GM23338 (cell line): ENCODE data around the gene ZNF619. TPM values are rescaled to one million over a fixed set of nuclear protein-coding genes. Genes with fewer than 3 reads are reported as not detected.

Source experiments
- CREB1 ChIP-seq: fragments of 250-450 bp; sonication (Bioruptor Pico); IDR thresholded peaks from 2 replicates; pipeline ENCODE4 v1.5.0; 2020; ENCODE audit warnings: low read depth, mild to moderate bottlenecking, moderate library complexity
- CTCF ChIP-seq, 2 experiments: fragments of 200-600 bp in 1 of 2; sonication (generic) in 1 of 2; conservative IDR thresholded peaks; 2 replicates each; pipeline versions ENCODE4 v1.5.1 to v1.6.1; 2016 to 2017; ENCODE audit warnings: antibody characterized with exemption in 2 of 2, low read depth in 2 of 2, mild to moderate bottlenecking in 2 of 2, moderate library complexity in 1 of 2
- ETS1 ChIP-seq: IDR thresholded peaks from 2 replicates; pipeline ENCODE4 v1.6.1; 2016; ENCODE audit warnings: antibody characterized with exemption
- EZH2 ChIP-seq: fragments of 200-600 bp; sonication (generic); IDR thresholded peaks from one replicate; pipeline ENCODE4 v1.8.0; 2017; ENCODE audit warnings: antibody characterized with exemption, mild to moderate bottlenecking, low read depth; ENCODE audit not compliant: unreplicated experiment
- EZH2phosphoT487 ChIP-seq: fragments of 200-600 bp; sonication (generic); IDR thresholded peaks from one replicate; pipeline ENCODE4 v1.8.1; 2018; ENCODE audit warnings: antibody characterized with exemption; ENCODE audit not compliant: unreplicated experiment
- JUNB ChIP-seq: IDR thresholded peaks from one replicate; pipeline ENCODE4 v1.6.1; 2016; ENCODE audit warnings: antibody characterized with exemption; ENCODE audit not compliant: unreplicated experiment
- NANOG ChIP-seq: IDR thresholded peaks from 2 replicates; pipeline ENCODE4 v1.6.1; 2016; ENCODE audit warnings: antibody characterized with exemption, borderline replicate concordance
- POLR2AphosphoS5 ChIP-seq: IDR thresholded peaks from 2 replicates; pipeline ENCODE4 v1.6.1; 2016; ENCODE audit warnings: antibody characterized with exemption, low read depth
- STAT1 ChIP-seq: IDR thresholded peaks from one replicate; pipeline ENCODE4 v1.6.1; 2016; ENCODE audit warnings: antibody characterized with exemption; ENCODE audit not compliant: unreplicated experiment
- ZNF114 ChIP-seq: fragments of 250-450 bp; sonication (Bioruptor Pico); IDR thresholded peaks from 2 replicates; pipeline ENCODE4 v1.5.0; 2020; ENCODE audit warnings: mild to moderate bottlenecking, moderate library complexity
- ZNF331 ChIP-seq: fragments of 250-450 bp; sonication (Bioruptor Pico); IDR thresholded peaks from 2 replicates; pipeline ENCODE4 v1.5.0; 2020; ENCODE audit warnings: low read depth, mild to moderate bottlenecking, moderate library complexity
- ZNF462 ChIP-seq: fragments of 250-450 bp; sonication (Bioruptor Pico); IDR thresholded peaks from 2 replicates; pipeline ENCODE4 v1.5.0; 2020; ENCODE audit warnings: mild to moderate bottlenecking, moderate library complexity
- polyA plus RNA-seq: library from polyadenylated mRNA; unstranded; fragments of >200 nt; fragmentation: Nextera tagmentation; extraction: Ambion mirVana; gene quantifications from 2 replicates; pipeline ENCODE4 v1.2.1, GENCODE V29; 2016
- total RNA-seq: library from RNA; depleted of rRNA; stranded (reverse); fragments of >200 nt; shearing (Covaris generic); gene quantifications from 2 replicates; pipeline ENCODE4 v1.2.3, GENCODE V29; 2014

The ZNF619 gene
- total and polyA plus RNA-seq, 2 experiments from 2014 or later: 1.3 to 7.4 TPM

GRCh38 chr3:40445880-40446279 is 31.0 kb upstream of the ZNF619 start (continued):
- no peak for TF ChIP-seq ZNF462 (CRISPR knock-in tag)
- no peak for TF ChIP-seq ZNF331 (CRISPR knock-in tag)
- no peak for TF ChIP-seq CREB1 (CRISPR knock-in tag)
- TF ChIP-seq ZNF114 (CRISPR knock-in tag): no peak
- no peak for TF ChIP-seq ETS1
- no peak for TF ChIP-seq POLR2AphosphoS5
- no peak for TF ChIP-seq EZH2phosphoT487
- TF ChIP-seq CTCF (conservative IDR thresholded peaks at IDR 0.05; ENCODE audit: low read depth in 2 of 2): no peak
- no peak for TF ChIP-seq JUNB
- TF ChIP-seq EZH2: no peak
- TF ChIP-seq STAT1: no peak
- TF ChIP-seq NANOG: no peak
